Subcutaneous abdominal adipose tissue (tissue), 5 donors: ENCODE measurements around the gene CXXC5.
"Not testable (repeated sequence)": the region's sequence is repeated elsewhere in the genome, so short reads cannot be mapped to it uniquely, and the experiment has no call there.

Experiments
- H3K27ac ChIP-seq: one replicate; pipeline ENCODE4 v1.7.0; 2013; ENCODE audit warnings: low read depth, mild to moderate bottlenecking, inconsistent platforms, low read length, moderate library complexity
- H3K27me3 ChIP-seq, 5 donors: one replicate each; pipeline ENCODE4 v1.7.0; 2013; ENCODE audit warnings: low read length in 5 of 5, inconsistent platforms in 1 of 5; ENCODE audit not compliant: control insufficient read depth in 5 of 5, insufficient read depth in 4 of 5
- H3K36me3 ChIP-seq, 5 donors: one replicate each; pipeline ENCODE4 v1.7.0; 2013; ENCODE audit warnings: low read length in 5 of 5; ENCODE audit not compliant: control insufficient read depth in 5 of 5, insufficient read depth in 5 of 5
- H3K4me1 ChIP-seq, 5 donors: one replicate each; pipeline ENCODE4 v1.7.0; 2013; ENCODE audit warnings: low read length in 5 of 5, mild to moderate bottlenecking in 3 of 5, moderate library complexity in 1 of 5; ENCODE audit not compliant: control insufficient read depth in 5 of 5, insufficient read depth in 5 of 5
- H3K4me3 ChIP-seq, 5 donors: one replicate each; pipeline ENCODE4 v1.7.0; 2013; ENCODE audit warnings: low read length in 5 of 5, low read depth in 1 of 5
- H3K9ac ChIP-seq, 5 donors: one replicate each; pipeline ENCODE4 v1.7.0; 2013; ENCODE audit warnings: low read length in 5 of 5, mild to moderate bottlenecking in 4 of 5, moderate library complexity in 3 of 5
- H3K9me3 ChIP-seq, 5 donors: one replicate each; pipeline ENCODE4 v1.7.0; 2013; ENCODE audit warnings: low read length in 5 of 5; ENCODE audit not compliant: control insufficient read depth in 5 of 5
- donor health status: healthy.
- donor health status: healthy.
- donor health status: healthy.
- donor health status: healthy.
- donor health status: healthy.

CXXC5 gene

GRCh38 chr5:139725073-139725830, 77.1 kb downstream of the CXXC5 start:
- no peaks in the 10 kb centered on the region for H3K9me3 ChIP-seq
- no peaks in the 10 kb centered on the region for H3K36me3 ChIP-seq
- H3K27ac ChIP-seq: no peak overlapping the region
- H3K4me3 ChIP-seq: no peak overlapping the region
- H3K9ac ChIP-seq: no peak overlapping the region
- no peaks in the 10 kb centered on the region for H3K27me3 ChIP-seq
- H3K4me1 ChIP-seq: peaks cover 0 to 6% (median 3%) of the 10 kb centered on the region in 5 donors

GRCh38 chr5:139726248-139726647, 78.1 kb downstream of the CXXC5 start:
- Histone ChIP-seq H3K27me3 (no peaks in the 10 kb centered on the region), H3K27ac (no peak overlapping the region), H3K36me3 (no peaks in the 10 kb centered on the region), H3K9ac (no peak overlapping the region), H3K9me3 (no peaks in the 10 kb centered on the region), H3K4me3 (no peak overlapping the region), H3K4me1 (peaks cover 0 to 6% (median 3%) of the 10 kb centered on the region in 5 donors)

- not testable (repeated sequence) for H3K4me1 ChIP-seq, H3K9me3 ChIP-seq, H3K4me3 ChIP-seq, H3K36me3 ChIP-seq, H3K27ac ChIP-seq, H3K9ac ChIP-seq, H3K27me3 ChIP-seq
Observed at GRCh38 chr5:139727615-139728014, 79.5 kb downstream of the CXXC5 start.

GRCh38 chr5:139731281-139731680, 83.1 kb downstream of the CXXC5 start:
- no peak overlapping the region for H3K4me3 ChIP-seq
- H3K27me3 ChIP-seq: no peaks in the 10 kb centered on the region
- no peaks in the 10 kb centered on the region for H3K4me1 ChIP-seq
- no peaks in the 10 kb centered on the region for H3K36me3 ChIP-seq
- H3K27ac ChIP-seq: no peak overlapping the region
- no peaks in the 10 kb centered on the region for H3K9me3 ChIP-seq
- H3K9ac ChIP-seq: no peak overlapping the region

- H3K27me3 ChIP-seq: no peaks in the 10 kb centered on the region
- H3K9me3 ChIP-seq: no peaks in the 10 kb centered on the region
- no peaks in the 10 kb centered on the region for H3K4me1 ChIP-seq
- H3K9ac ChIP-seq: no peak overlapping the region
- H3K36me3 ChIP-seq: no peaks in the 10 kb centered on the region
- H3K4me3 ChIP-seq: no peak overlapping the region
- H3K27ac ChIP-seq: no peak overlapping the region
Observed at GRCh38 chr5:139732019-139732418, 83.9 kb downstream of the CXXC5 start.

GRCh38 chr5:139733010-139733688, 85.0 kb downstream of the CXXC5 start:
- no peaks in the 10 kb centered on the region for H3K36me3 ChIP-seq
- H3K9ac ChIP-seq: no peak overlapping the region
- no peaks in the 10 kb centered on the region for H3K4me1 ChIP-seq
- H3K27me3 ChIP-seq: no peaks in the 10 kb centered on the region
- H3K27ac ChIP-seq: no peak overlapping the region
- no peaks in the 10 kb centered on the region for H3K9me3 ChIP-seq
- H3K4me3 ChIP-seq: no peak overlapping the region
